Measurements from ENCODE around the gene ZNF121.
"Not testable (repeated sequence)": the region's sequence is repeated elsewhere in the genome, so short reads cannot be mapped to it uniquely, and the experiment has no call there.

ZNF121 gene

GRCh38 chr19:9566729-9567128 lies 17.6 kb downstream of the ZNF121 start:
- no peak for DNase-seq (ENCODE audit: low read depth)

GRCh38 chr19:9565900-9566705 lies 18.2 kb downstream of the ZNF121 start:
- no peak for TF ChIP-seq CTCF (IDR thresholded peaks at IDR 0.05; ENCODE audit: low read length, missing control alignments)
- H3K4me3 ChIP-seq (replicated peaks; ENCODE audit: low read depth, low read length), result no peak overlapping the region
- DNase-seq (ENCODE audit: low read depth), result peak; percentile 16

More at GRCh38 chr19:9566729-9567128, 17.6 kb downstream of the ZNF121 start:
- TF ChIP-seq CTCF (IDR thresholded peaks at IDR 0.05; ENCODE audit: low read length, missing control alignments), result no peak
- no peak overlapping the region for H3K4me3 ChIP-seq (replicated peaks; ENCODE audit: low read depth, low read length)

- DNase-seq (ENCODE audit: low read depth), result no peak
- H3K4me3 ChIP-seq (replicated peaks; ENCODE audit: low read depth, low read length), result no peak overlapping the region
- TF ChIP-seq CTCF (IDR thresholded peaks at IDR 0.05; ENCODE audit: low read length, missing control alignments), result no peak
Measured at GRCh38 chr19:9552536-9553274, 31.6 kb downstream of the ZNF121 start.

- DNase-seq (ENCODE audit: low read depth), result no peak
- no peak overlapping the region for H3K4me3 ChIP-seq (replicated peaks; ENCODE audit: low read depth, low read length)
- no peak for TF ChIP-seq CTCF (IDR thresholded peaks at IDR 0.05; ENCODE audit: low read length, missing control alignments)
Measured at GRCh38 chr19:9547870-9548269, 36.4 kb downstream of the ZNF121 start.

GRCh38 chr19:9541281-9541680 lies 43.0 kb downstream of the ZNF121 start:
- not testable (repeated sequence) for H3K4me3 ChIP-seq (replicated peaks; ENCODE audit: low read depth, low read length); DNase-seq (ENCODE audit: low read depth)

GRCh38 chr19:9539921-9540320 lies 44.4 kb downstream of the ZNF121 start:
- not testable (repeated sequence) for H3K4me3 ChIP-seq (replicated peaks; ENCODE audit: low read depth, low read length); DNase-seq (ENCODE audit: low read depth)

GRCh38 chr19:9539201-9539600 lies 45.1 kb downstream of the ZNF121 start:
- not testable (repeated sequence) for DNase-seq (ENCODE audit: low read depth)
- peak overlapping the region; percentile 83 for H3K4me3 ChIP-seq (replicated peaks; ENCODE audit: low read depth, low read length)

- peak within 1 kb of the TSS; percentile 83 for H3K4me3 ChIP-seq (replicated peaks; ENCODE audit: low read depth, low read length)
- TF ChIP-seq CTCF (IDR thresholded peaks at IDR 0.05; ENCODE audit: low read length, missing control alignments), result no peak
- peak; percentile 94 for DNase-seq (ENCODE audit: low read depth)
Measured at GRCh38 chr19:9538183-9539058, 45.9 kb downstream of the ZNF121 start, which contains the start of gene ZNF426. TSS of gene ZNF426 (minus strand) at chr19:9538645. CDS start at chr19:9536232, 2,413 bp downstream.

All from fibroblast of pulmonary artery (primary cell).